HepG2 (cell line): ENCODE results near the gene ELP5. TPM values are rescaled to one million over a fixed set of nuclear protein-coding genes. Genes with fewer than 3 reads are reported as not detected.

Experiments used
- ARID3A ChIP-seq: IDR thresholded peaks from 2 replicates; pipeline ENCODE4 v1.6.1; 2012; ENCODE audit warnings: low read depth, low read length, improper control_type of control experiment
- CC2D1A ChIP-seq: sonication (generic); formaldehyde crosslinking; IDR thresholded peaks from 2 replicates; pipeline ENCODE4 v1.8.1; 2023; ENCODE audit warnings: mild to moderate bottlenecking, missing genetic modification reagents
- DNMT1 ChIP-seq: sonication (generic); formaldehyde crosslinking; IDR thresholded peaks from 2 replicates; pipeline ENCODE4 v1.5.1; 2020; ENCODE audit warnings: mild to moderate bottlenecking, missing genetic modification reagents
- FIP1L1 ChIP-seq: fragments of 200-400 bp; formaldehyde crosslinking; IDR thresholded peaks from 2 replicates; pipeline ENCODE4 v1.6.1; 2018; ENCODE audit warnings: low read depth, mild to moderate bottlenecking, low read length, moderate library complexity, borderline replicate concordance; ENCODE audit not compliant: insufficient read depth
- HNRNPUL1 ChIP-seq: fragments of 200-400 bp; formaldehyde crosslinking; IDR thresholded peaks from 2 replicates; pipeline ENCODE4 v1.6.1; 2017; ENCODE audit warnings: low read depth, mild to moderate bottlenecking, low read length, moderate library complexity
- KLF6 ChIP-seq: IDR thresholded peaks from 2 replicates; pipeline ENCODE4 v1.8.0; 2016; ENCODE audit warnings: missing biosample characterization, missing genetic modification reagents
- MTERF4 ChIP-seq: sonication (generic); formaldehyde crosslinking; IDR thresholded peaks from 2 replicates; pipeline ENCODE4 v1.8.0; 2023; ENCODE audit warnings: mild to moderate bottlenecking, missing genetic modification reagents
- NCOA1 ChIP-seq: sonication (generic); formaldehyde crosslinking; IDR thresholded peaks from 2 replicates; pipeline ENCODE4 v1.9.0; 2021; ENCODE audit warnings: missing genetic modification reagents
- NR1H2 ChIP-seq: sonication (generic); formaldehyde crosslinking; IDR thresholded peaks from 2 replicates; pipeline ENCODE4 v1.8.1; 2022; ENCODE audit warnings: low read depth, missing genetic modification reagents, borderline replicate concordance
- PHF8 ChIP-seq: sonication (generic); formaldehyde crosslinking; IDR thresholded peaks from 2 replicates; pipeline ENCODE4 v1.5.0; 2020; ENCODE audit warnings: missing genetic modification reagents
- RAD21 ChIP-seq: fragments of 450-650 bp; formaldehyde crosslinking; IDR thresholded peaks from 2 replicates; pipeline ENCODE4 v1.5.0; 2020; ENCODE audit warnings: mild to moderate bottlenecking
- SRSF1 ChIP-seq: fragments of 200-400 bp; formaldehyde crosslinking; optimal IDR thresholded peaks from 2 replicates; pipeline ENCODE3; 2017; ENCODE audit warnings: mild to moderate bottlenecking, low read depth, low read length, moderate library complexity
- TCF7 ChIP-seq: sonication (generic); IDR thresholded peaks from 2 replicates; pipeline ENCODE4 v1.6.1; 2016; ENCODE audit warnings: antibody characterized with exemption, low read depth
- TEF ChIP-seq: sonication (generic); formaldehyde crosslinking; IDR thresholded peaks from 2 replicates; pipeline ENCODE4 v1.5.0; 2020; ENCODE audit warnings: missing genetic modification reagents
- ZBTB7A ChIP-seq: sonication (generic); formaldehyde crosslinking; IDR thresholded peaks from 2 replicates; pipeline ENCODE4 v1.8.0; 2022; ENCODE audit warnings: mild to moderate bottlenecking, missing genetic modification reagents
- ZNF20 ChIP-seq: sonication (generic); formaldehyde crosslinking; IDR thresholded peaks from 2 replicates; pipeline ENCODE4 v1.4.0; 2020; ENCODE audit warnings: mild to moderate bottlenecking, moderate library complexity, missing genetic modification reagents
- ZNF225 ChIP-seq: sonication (generic); formaldehyde crosslinking; IDR thresholded peaks from 2 replicates; pipeline ENCODE4 v1.4.0; 2020; ENCODE audit warnings: mild to moderate bottlenecking, missing genetic modification reagents
- ZNF564 ChIP-seq: sonication (generic); formaldehyde crosslinking; IDR thresholded peaks from 2 replicates; pipeline ENCODE4 v1.8.1; 2023; ENCODE audit warnings: mild to moderate bottlenecking, missing genetic modification reagents
- ZNF569 ChIP-seq: sonication (generic); formaldehyde crosslinking; IDR thresholded peaks from 2 replicates; pipeline ENCODE4 v1.5.0; 2020; ENCODE audit warnings: mild to moderate bottlenecking, missing genetic modification reagents, moderate library complexity, borderline replicate concordance
- ZSCAN29 ChIP-seq: sonication (generic); formaldehyde crosslinking; conservative IDR thresholded peaks from 2 replicates; pipeline ENCODE4 v1.4.0; 2020; ENCODE audit warnings: mild to moderate bottlenecking, missing genetic modification reagents
- polyA plus RNA-seq, 8 experiments: library from polyadenylated mRNA; depleted of rRNA in 3 of 8; stranded (reverse) in 7 of 8; unstranded in 1 of 8; fragments of >200 nt; fragmentation: Illumina TruSeq in 4 of 8; extraction: Trizol in 4 of 8; gene quantifications; 2 replicates each; pipeline versions ENCODE4 v1.2.1 to v1.2.3, GENCODE V29; 2011 to 2016; ENCODE audit warnings: low read depth in 4 of 8, missing spikeins in 1 of 8, mixed read lengths in 1 of 8; ENCODE audit not compliant: insufficient read depth in 1 of 8
- total RNA-seq, 5 experiments: library from RNA; depleted of rRNA; stranded (reverse); fragments of >200 nt; fragmentation: Illumina TruSeq; extraction: Trizol; gene quantifications; 2 replicates each; pipeline ENCODE4 v1.2.3, GENCODE V29; 2016; ENCODE audit warnings: low read depth in 1 of 5
- TF ChIP-seq, protein P1 (sequence below): sonication (generic); formaldehyde crosslinking; IDR thresholded peaks from 2 replicates; pipeline ENCODE4 v1.4.0; 2020; ENCODE audit warnings: mild to moderate bottlenecking, missing genetic modification reagents
- TF ChIP-seq, protein P2 (sequence below): sonication (generic); formaldehyde crosslinking; IDR thresholded peaks from 2 replicates; pipeline ENCODE4 v1.5.0; 2020; ENCODE audit warnings: missing genetic modification reagents
- TF ChIP-seq, protein P3 (sequence below): sonication (generic); formaldehyde crosslinking; IDR thresholded peaks from 2 replicates; pipeline ENCODE4 v1.4.0; 2020; ENCODE audit warnings: missing genetic modification reagents

The ELP5 gene
- total and polyA plus RNA-seq, 2 of the 13 experiments (the other 11 are each of a cell fraction or from before 2014, with no cell fraction given) = 67.6 to 69.8 TPM

DNA sequence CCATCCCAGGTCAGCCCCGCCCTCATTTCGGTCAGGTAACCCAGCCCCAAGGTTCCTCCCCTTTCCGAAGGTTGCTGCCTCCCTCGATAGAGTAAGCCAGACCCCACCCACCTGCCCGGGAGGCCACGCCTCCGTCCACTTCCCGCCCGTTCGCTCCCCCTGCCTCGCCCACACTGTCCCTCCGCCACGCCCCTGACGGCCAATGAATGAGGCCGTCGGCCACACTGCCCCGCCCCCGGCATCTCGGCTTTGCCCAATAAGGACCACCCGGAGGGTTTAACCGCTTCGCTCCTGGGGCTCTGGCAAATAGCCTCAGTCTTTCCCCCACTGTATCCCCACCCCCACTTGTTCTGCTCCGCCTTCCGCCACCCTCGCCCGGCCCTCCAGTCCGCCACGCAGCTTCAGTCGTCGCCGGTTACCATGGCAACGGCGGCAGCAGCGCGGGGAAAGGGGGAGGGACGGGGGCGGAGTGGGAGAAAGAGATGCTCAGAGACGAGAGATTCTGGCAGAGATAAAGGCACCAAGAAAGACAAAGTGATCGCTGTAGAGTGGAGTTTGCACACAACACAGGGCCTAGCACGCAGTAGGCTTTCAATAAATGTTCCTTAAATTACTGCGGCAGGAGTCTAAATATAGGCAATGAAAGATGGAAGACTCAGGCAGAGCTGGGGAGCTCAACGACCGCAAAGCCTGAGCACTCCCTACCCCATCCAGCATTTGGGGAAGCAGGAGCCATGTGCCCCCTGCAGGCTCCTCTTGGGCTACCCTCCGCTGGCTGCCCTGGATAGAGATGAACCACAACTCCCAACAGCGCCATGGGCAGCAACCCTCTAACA lies 37.5 kb upstream of the ELP5 start (continued):
- TF ChIP-seq TCF7 = no peak
- no peak for TF ChIP-seq CC2D1A (CRISPR knock-in tag)
- TF ChIP-seq TEF (CRISPR knock-in tag) = no peak
- TF ChIP-seq, protein P1, sequence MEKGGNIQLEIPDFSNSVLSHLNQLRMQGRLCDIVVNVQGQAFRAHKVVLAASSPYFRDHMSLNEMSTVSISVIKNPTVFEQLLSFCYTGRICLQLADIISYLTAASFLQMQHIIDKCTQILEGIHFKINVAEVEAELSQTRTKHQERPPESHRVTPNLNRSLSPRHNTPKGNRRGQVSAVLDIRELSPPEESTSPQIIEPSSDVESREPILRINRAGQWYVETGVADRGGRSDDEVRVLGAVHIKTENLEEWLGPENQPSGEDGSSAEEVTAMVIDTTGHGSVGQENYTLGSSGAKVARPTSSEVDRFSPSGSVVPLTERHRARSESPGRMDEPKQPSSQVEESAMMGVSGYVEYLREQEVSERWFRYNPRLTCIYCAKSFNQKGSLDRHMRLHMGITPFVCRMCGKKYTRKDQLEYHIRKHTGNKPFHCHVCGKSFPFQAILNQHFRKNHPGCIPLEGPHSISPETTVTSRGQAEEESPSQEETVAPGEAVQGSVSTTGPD = no peak
- no peak for TF ChIP-seq HNRNPUL1
- TF ChIP-seq ZNF20 = no peak
- no peak for TF ChIP-seq ZNF564
- no peak for TF ChIP-seq ZBTB7A (CRISPR knock-in tag)
- TF ChIP-seq, protein P2, sequence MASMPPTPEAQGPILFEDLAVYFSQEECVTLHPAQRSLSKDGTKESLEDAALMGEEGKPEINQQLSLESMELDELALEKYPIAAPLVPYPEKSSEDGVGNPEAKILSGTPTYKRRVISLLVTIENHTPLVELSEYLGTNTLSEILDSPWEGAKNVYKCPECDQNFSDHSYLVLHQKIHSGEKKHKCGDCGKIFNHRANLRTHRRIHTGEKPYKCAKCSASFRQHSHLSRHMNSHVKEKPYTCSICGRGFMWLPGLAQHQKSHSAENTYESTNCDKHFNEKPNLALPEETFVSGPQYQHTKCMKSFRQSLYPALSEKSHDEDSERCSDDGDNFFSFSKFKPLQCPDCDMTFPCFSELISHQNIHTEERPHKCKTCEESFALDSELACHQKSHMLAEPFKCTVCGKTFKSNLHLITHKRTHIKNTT (CRISPR knock-in tag) = no peak
- TF ChIP-seq SRSF1 = no peak
- no peak for TF ChIP-seq FIP1L1
- TF ChIP-seq ZSCAN29 = peak; percentile 20; the same call in 1 of the 2 replicates
- no peak; the same call in 1 of the 2 replicates for TF ChIP-seq PHF8 (CRISPR knock-in tag)
- no peak for TF ChIP-seq ZNF569
- no peak for TF ChIP-seq ZNF225
- 0 out of 2 replicates have a peak, but pooled peaks have one; percentile 7 for TF ChIP-seq KLF6 (CRISPR knock-in tag)
- TF ChIP-seq MTERF4 (CRISPR knock-in tag) = no peak
- no peak for TF ChIP-seq DNMT1 (CRISPR knock-in tag)
- TF ChIP-seq ARID3A = no peak
- TF ChIP-seq NCOA1 (CRISPR knock-in tag) = no peak
- TF ChIP-seq RAD21 (CRISPR knock-in tag) = peak; percentile 56
- TF ChIP-seq, protein P3, sequence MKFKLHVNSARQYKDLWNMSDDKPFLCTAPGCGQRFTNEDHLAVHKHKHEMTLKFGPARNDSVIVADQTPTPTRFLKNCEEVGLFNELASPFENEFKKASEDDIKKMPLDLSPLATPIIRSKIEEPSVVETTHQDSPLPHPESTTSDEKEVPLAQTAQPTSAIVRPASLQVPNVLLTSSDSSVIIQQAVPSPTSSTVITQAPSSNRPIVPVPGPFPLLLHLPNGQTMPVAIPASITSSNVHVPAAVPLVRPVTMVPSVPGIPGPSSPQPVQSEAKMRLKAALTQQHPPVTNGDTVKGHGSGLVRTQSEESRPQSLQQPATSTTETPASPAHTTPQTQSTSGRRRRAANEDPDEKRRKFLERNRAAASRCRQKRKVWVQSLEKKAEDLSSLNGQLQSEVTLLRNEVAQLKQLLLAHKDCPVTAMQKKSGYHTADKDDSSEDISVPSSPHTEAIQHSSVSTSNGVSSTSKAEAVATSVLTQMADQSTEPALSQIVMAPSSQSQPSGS (CRISPR knock-in tag) = no peak; the same call in 1 of the 2 replicates
- TF ChIP-seq NR1H2 = no peak
